ENCODE results near the gene COMT.

The COMT gene

GRCh38 chr22:19971276-19972124 lies 29.9 kb downstream of the COMT start:
- Histone ChIP-seq H3K27me3 (ENCODE audit: control insufficient read depth in 3 of 3, insufficient read depth in 3 of 3, low read depth in 1 of 3, low read length in 3 of 3) (no peaks in the 10 kb centered on the region), H4K8ac (ENCODE audit: low read depth, low read length) (no peak overlapping the region), H2AK5ac (ENCODE audit: low read depth, low read length) (no peak overlapping the region), H4K91ac (ENCODE audit: low read depth, low read length, poor library complexity) (no peak overlapping the region), H3K79me1 (ENCODE audit: low read depth, low read length) (no peaks in the 10 kb centered on the region), H3K4me3 (ENCODE audit: low read length in 2 of 2) (no peak overlapping the region), H3K23ac (ENCODE audit: low read depth, low read length, poor library complexity) (peak overlapping the region; percentile 76), H3K36me3 (replicated peaks in 1 of 2; ENCODE audit: control insufficient read depth in 2 of 2, insufficient read depth in 2 of 2, low read length in 2 of 2) (peaks cover 42 to 66% of the 10 kb centered on the region in 2 donors), H3K4me1 (ENCODE audit: control insufficient read depth in 2 of 2, insufficient read depth in 1 of 2, low read depth in 1 of 2, low read length in 2 of 2) (peaks cover 16 to 38% of the 10 kb centered on the region in 2 donors), H3K4me2 (ENCODE audit: insufficient read depth, low read length, poor library complexity, severe bottlenecking) (no peak overlapping the region), H3K9ac (ENCODE audit: low read depth, low read length, poor library complexity) (peak overlapping the region; percentile 73), H3K14ac (ENCODE audit: low read length) (peak overlapping the region; percentile 33), H3K18ac (ENCODE audit: low read length) (peak overlapping the region; percentile 57), H2BK15ac (ENCODE audit: low read length) (no peak overlapping the region), H3K4ac (ENCODE audit: low read length) (peak overlapping the region; percentile 40), H3K9me3 (replicated peaks in 1 of 2; ENCODE audit: control insufficient read depth in 2 of 2, insufficient read depth in 1 of 2, low read depth in 1 of 2, low read length in 2 of 2) (no peaks in the 10 kb centered on the region), H2AFZ (ENCODE audit: low read length) (no peak overlapping the region), H2BK120ac (ENCODE audit: low read depth, low read length) (peak overlapping the region; percentile 34), H2BK5ac (ENCODE audit: low read length) (no peak overlapping the region), H3K27ac (replicated peaks; ENCODE audit: low read length) (no peak overlapping the region), H2BK12ac (ENCODE audit: low read length) (no peak overlapping the region)
- no peak for DNase-seq (ENCODE audit: low spot score)
- no CpG with 5 or more reads among the region's 28 CpGs for WGBS, 2 donors (ENCODE audit: extremely low coverage in 2 of 2, insufficient read length in 2 of 2, insufficient replicate concordance in 1 of 2)

- Histone ChIP-seq H3K27me3 (ENCODE audit: control insufficient read depth in 3 of 3, insufficient read depth in 3 of 3, low read depth in 1 of 3, low read length in 3 of 3) (no peaks in the 10 kb centered on the region), H2BK120ac (ENCODE audit: low read depth, low read length) (no peak overlapping the region), H3K4me1 (ENCODE audit: control insufficient read depth in 2 of 2, insufficient read depth in 1 of 2, low read depth in 1 of 2, low read length in 2 of 2) (peaks cover 16 to 31% of the 10 kb centered on the region in 2 donors), H3K79me1 (ENCODE audit: low read depth, low read length) (no peaks in the 10 kb centered on the region), H2BK12ac (ENCODE audit: low read length) (no peak overlapping the region), H3K23ac (ENCODE audit: low read depth, low read length, poor library complexity) (no peak overlapping the region), H3K14ac (ENCODE audit: low read length) (no peak overlapping the region), H3K36me3 (replicated peaks in 1 of 2; ENCODE audit: control insufficient read depth in 2 of 2, insufficient read depth in 2 of 2, low read length in 2 of 2) (peaks cover 44 to 74% of the 10 kb centered on the region in 2 donors), H2AFZ (ENCODE audit: low read length) (no peak overlapping the region), H3K27ac (replicated peaks; ENCODE audit: low read length) (no peak overlapping the region), H4K8ac (ENCODE audit: low read depth, low read length) (no peak overlapping the region), H3K4ac (ENCODE audit: low read length) (no peak overlapping the region), H2BK5ac (ENCODE audit: low read length) (no peak overlapping the region), H3K9me3 (replicated peaks in 1 of 2; ENCODE audit: control insufficient read depth in 2 of 2, insufficient read depth in 1 of 2, low read depth in 1 of 2, low read length in 2 of 2) (no peaks in the 10 kb centered on the region), H2BK15ac (ENCODE audit: low read length) (no peak overlapping the region), H3K18ac (ENCODE audit: low read length) (no peak overlapping the region), H2AK5ac (ENCODE audit: low read depth, low read length) (no peak overlapping the region), H3K4me2 (ENCODE audit: insufficient read depth, low read length, poor library complexity, severe bottlenecking) (no peak overlapping the region), H3K9ac (ENCODE audit: low read depth, low read length, poor library complexity) (no peak overlapping the region), H3K4me3 (ENCODE audit: low read length in 2 of 2) (no peak overlapping the region), H4K91ac (ENCODE audit: low read depth, low read length, poor library complexity) (no peak overlapping the region)
- no peak for DNase-seq (ENCODE audit: low spot score)
- WGBS, 2 donors (ENCODE audit: extremely low coverage in 2 of 2, insufficient read length in 2 of 2, insufficient replicate concordance in 1 of 2): no CpG with 5 or more reads among the region's 9 CpGs
Measured at GRCh38 chr22:19972251-19972650, 30.7 kb downstream of the COMT start.

GRCh38 chr22:19972652-19973550 lies 31.3 kb downstream of the COMT start:
- Histone ChIP-seq H3K79me1 (ENCODE audit: low read depth, low read length) (no peaks in the 10 kb centered on the region), H3K14ac (ENCODE audit: low read length) (peak overlapping the region; percentile 50), H2BK12ac (ENCODE audit: low read length) (peak overlapping the region; percentile 52), H3K36me3 (replicated peaks in 1 of 2; ENCODE audit: control insufficient read depth in 2 of 2, insufficient read depth in 2 of 2, low read length in 2 of 2) (peaks cover 46 to 80% of the 10 kb centered on the region in 2 donors), H3K27me3 (ENCODE audit: control insufficient read depth in 3 of 3, insufficient read depth in 3 of 3, low read depth in 1 of 3, low read length in 3 of 3) (no peaks in the 10 kb centered on the region), H2BK5ac (ENCODE audit: low read length) (no peak overlapping the region), H3K4me1 (ENCODE audit: control insufficient read depth in 2 of 2, insufficient read depth in 1 of 2, low read depth in 1 of 2, low read length in 2 of 2) (peaks cover 15 to 25% of the 10 kb centered on the region in 2 donors), H3K4me2 (ENCODE audit: insufficient read depth, low read length, poor library complexity, severe bottlenecking) (no peak overlapping the region), H3K9me3 (replicated peaks in 1 of 2; ENCODE audit: control insufficient read depth in 2 of 2, insufficient read depth in 1 of 2, low read depth in 1 of 2, low read length in 2 of 2) (no peaks in the 10 kb centered on the region), H2AK5ac (ENCODE audit: low read depth, low read length) (no peak overlapping the region), H2AFZ (ENCODE audit: low read length) (no peak overlapping the region), H3K18ac (ENCODE audit: low read length) (peak overlapping the region; percentile 86), H3K9ac (ENCODE audit: low read depth, low read length, poor library complexity) (no peak overlapping the region), H4K8ac (ENCODE audit: low read depth, low read length) (no peak overlapping the region), H4K91ac (ENCODE audit: low read depth, low read length, poor library complexity) (no peak overlapping the region), H2BK120ac (ENCODE audit: low read depth, low read length) (no peak overlapping the region), H3K23ac (ENCODE audit: low read depth, low read length, poor library complexity) (peak overlapping the region; percentile 3), H3K4ac (ENCODE audit: low read length) (no peak overlapping the region), H2BK15ac (ENCODE audit: low read length) (no peak overlapping the region), H3K27ac (replicated peaks; ENCODE audit: low read length) (no peak overlapping the region), H3K4me3 (ENCODE audit: low read length in 2 of 2) (no peak overlapping the region)
- no peak for DNase-seq (ENCODE audit: low spot score)
- WGBS, 2 donors (ENCODE audit: extremely low coverage in 2 of 2, insufficient read length in 2 of 2, insufficient replicate concordance in 1 of 2): no CpG with 5 or more reads among the region's 50 CpGs

Data from neuronal stem cell (in vitro differentiated cells).